H9 (cell line): ENCODE results near the gene WNT9A. TPM values are rescaled to one million over a fixed set of nuclear protein-coding genes. Genes with fewer than 3 reads are reported as not detected.

ENCODE experiments used
- DNase-seq: peaks from one replicate; pipeline ENCODE4 v3.0.0-alpha.2; 2017
- H2AFZ ChIP-seq: one replicate; pipeline ENCODE4 v1.6.1; 2013; ENCODE audit warnings: mild to moderate bottlenecking, low read length, control low read depth, moderate library complexity
- H2AK5ac ChIP-seq: 2 replicates; pipeline ENCODE4 v1.6.1; 2013; ENCODE audit warnings: low read length, control low read depth, mixed read lengths; ENCODE audit not compliant: insufficient read length
- H2BK120ac ChIP-seq: one replicate; pipeline ENCODE4 v1.6.1; 2013; ENCODE audit warnings: low read depth, mild to moderate bottlenecking, low read length, control low read depth, inconsistent platforms; ENCODE audit not compliant: poor library complexity, severe bottlenecking
- H2BK12ac ChIP-seq: 2 replicates; pipeline ENCODE4 v1.6.1; 2013; ENCODE audit warnings: low read length, control low read depth, mixed read lengths, low read depth; ENCODE audit not compliant: insufficient read length
- H2BK15ac ChIP-seq: 2 replicates; pipeline ENCODE4 v1.6.1; 2013; ENCODE audit warnings: low read depth, low read length, control low read depth
- H2BK20ac ChIP-seq: one replicate; pipeline ENCODE4 v1.6.1; 2013; ENCODE audit warnings: low read depth, mild to moderate bottlenecking, low read length, control low read depth, inconsistent platforms; ENCODE audit not compliant: poor library complexity, severe bottlenecking
- H2BK5ac ChIP-seq: 2 replicates; pipeline ENCODE4 v1.6.1; 2013; ENCODE audit warnings: low read length, control low read depth, mixed read lengths; ENCODE audit not compliant: insufficient read length
- H3K14ac ChIP-seq: 2 replicates; pipeline ENCODE4 v1.6.1; 2013; ENCODE audit warnings: low read length, control low read depth; ENCODE audit not compliant: insufficient read depth
- H3K18ac ChIP-seq: 2 replicates; pipeline ENCODE4 v1.6.1; 2013; ENCODE audit warnings: low read depth, mild to moderate bottlenecking, mixed read lengths, low read length, control low read depth; ENCODE audit not compliant: insufficient read length
- H3K23ac ChIP-seq: 2 replicates; pipeline ENCODE4 v1.6.1; 2013; ENCODE audit warnings: low read length, control low read depth, mixed read lengths, low read depth; ENCODE audit not compliant: insufficient read length
- H3K23me2 ChIP-seq: 2 replicates; pipeline ENCODE4 v1.6.1; 2013; ENCODE audit warnings: low read depth, mild to moderate bottlenecking, mixed read lengths, low read length, control low read depth; ENCODE audit not compliant: insufficient read length, poor library complexity, severe bottlenecking
- H3K27ac ChIP-seq: 2 replicates; pipeline ENCODE4 v1.5.1; 2013; ENCODE audit warnings: low read length, control low read depth, mixed read lengths, low read depth; ENCODE audit not compliant: insufficient read length
- H3K27me3 ChIP-seq: 2 replicates; pipeline ENCODE4 v1.6.1; 2013; ENCODE audit warnings: low read length, control low read depth, inconsistent platforms; ENCODE audit not compliant: insufficient read depth
- H3K4ac ChIP-seq: 2 replicates; pipeline ENCODE4 v1.6.1; 2013; ENCODE audit warnings: low read depth, mild to moderate bottlenecking, control low read depth, inconsistent platforms, low read length, moderate library complexity
- H3K4me1 ChIP-seq: 2 replicates; pipeline ENCODE4 v1.6.1; 2013; ENCODE audit warnings: low read length, control low read depth, inconsistent platforms; ENCODE audit not compliant: insufficient read depth
- H3K4me2 ChIP-seq: 2 replicates; pipeline ENCODE4 v1.6.1; 2013; ENCODE audit warnings: low read length, control low read depth, mixed read lengths; ENCODE audit not compliant: insufficient read length, insufficient read depth
- H3K56ac ChIP-seq: 2 replicates; pipeline ENCODE4 v1.6.1; 2013; ENCODE audit warnings: low read depth, mild to moderate bottlenecking, mixed read lengths, low read length, control low read depth; ENCODE audit not compliant: insufficient read length
- H3K79me1 ChIP-seq: 2 replicates; pipeline ENCODE4 v1.6.1; 2013; ENCODE audit warnings: low read depth, mild to moderate bottlenecking, moderate library complexity, low read length, control low read depth, inconsistent platforms; ENCODE audit not compliant: insufficient read depth, poor library complexity, severe bottlenecking
- H3K79me2 ChIP-seq: 2 replicates; pipeline ENCODE4 v1.6.1; 2013; ENCODE audit warnings: low read length, control low read depth, inconsistent platforms; ENCODE audit not compliant: insufficient read depth
- H3K9ac ChIP-seq: 2 replicates; pipeline ENCODE4 v1.6.1; 2013; ENCODE audit warnings: low read length, control low read depth, mixed read lengths; ENCODE audit not compliant: insufficient read length; ENCODE audit errors: extremely low read depth
- H3K9me3 ChIP-seq: one replicate; pipeline ENCODE4 v1.6.1; 2013; ENCODE audit warnings: low read depth, low read length, inconsistent platforms; ENCODE audit not compliant: control insufficient read depth
- H3T11ph ChIP-seq: one replicate; pipeline ENCODE4 v1.6.1; 2013; ENCODE audit warnings: mild to moderate bottlenecking, low read length, control low read depth, inconsistent platforms
- H4K20me1 ChIP-seq: one replicate; pipeline ENCODE4 v1.6.1; 2013; ENCODE audit not compliant: control insufficient read depth, insufficient read length, insufficient read depth
- H4K5ac ChIP-seq: 2 replicates; pipeline ENCODE4 v1.6.1; 2013; ENCODE audit warnings: low read depth, mild to moderate bottlenecking, mixed read lengths, low read length, control low read depth; ENCODE audit not compliant: insufficient read length
- H4K8ac ChIP-seq: replicated peaks from 2 replicates; pipeline ENCODE4 v1.6.1; 2013; ENCODE audit warnings: low read length, control low read depth, mixed read lengths, low read depth; ENCODE audit not compliant: insufficient read length
- H4K91ac ChIP-seq: 2 replicates; pipeline ENCODE4 v1.6.1; 2013; ENCODE audit warnings: low read depth, mild to moderate bottlenecking, moderate library complexity, mixed read lengths, low read length, control low read depth; ENCODE audit not compliant: insufficient read length
- H3K27ac Mint-ChIP-seq, 3 experiments: 2 replicates in 2 of 3; 3 replicates in 1 of 3; pipeline ENCODE4 v1.8.0; 2020 to 2021; ENCODE audit warnings: mixed read lengths in 3 of 3, mild to moderate bottlenecking in 1 of 3, moderate library complexity in 1 of 3
- H3K27me3 Mint-ChIP-seq: 2 replicates; pipeline ENCODE4 v1.8.0; 2021; ENCODE audit warnings: low read depth, mild to moderate bottlenecking, moderate library complexity, mixed read lengths
- H3K36me3 Mint-ChIP-seq, 3 experiments: 2 replicates in 2 of 3; 3 replicates in 1 of 3; pipeline ENCODE4 v1.8.0; 2020 to 2021; ENCODE audit warnings: low read depth in 3 of 3, mixed read lengths in 3 of 3; ENCODE audit not compliant: insufficient read depth in 1 of 3
- H3K4me1 Mint-ChIP-seq, 2 experiments: 2 replicates each; pipeline ENCODE4 v1.8.0; 2020; ENCODE audit warnings: mixed read lengths in 2 of 2
- H3K4me3 Mint-ChIP-seq, 2 experiments: 2 replicates in 1 of 2; 3 replicates in 1 of 2; pipeline ENCODE4 v1.8.0; 2020 to 2021; ENCODE audit warnings: mild to moderate bottlenecking in 2 of 2, mixed read lengths in 2 of 2, moderate library complexity in 1 of 2
- H3K9me3 Mint-ChIP-seq, 2 experiments: 2 replicates in 1 of 2; 3 replicates in 1 of 2; pipeline ENCODE4 v1.8.0; 2020; ENCODE audit warnings: mild to moderate bottlenecking in 2 of 2, mixed read lengths in 2 of 2, moderate library complexity in 1 of 2
- WGBS: extraction: QIAGEN DNeasy Blood & Tissue Kit; methylation state at CpG from one replicate; pipeline ENCODE4 v1.1.7; 2013; ENCODE audit warnings: missing lambda C conversion rate, low lambda C conversion rate, mixed read lengths; ENCODE audit not compliant: insufficient read length; ENCODE audit errors: extremely low coverage; 5-methylcytosine and 5-hydroxymethylcytosine counted together
- total RNA-seq: library from RNA; stranded (reverse); gene quantifications from 2 replicates; pipeline ENCODE4 v1.2.1, GENCODE V29; 2021
- TF ChIP-seq, protein P1 (sequence below): fragments of 200-600 bp; sonication (generic); conservative IDR thresholded peaks from 3 replicates; pipeline ENCODE4 v1.8.0; 2021; ENCODE audit warnings: antibody characterized with exemption, mild to moderate bottlenecking

WNT9A gene
- total RNA-seq, 1 experiment from 2014 or later: 0.77 TPM

DNA sequence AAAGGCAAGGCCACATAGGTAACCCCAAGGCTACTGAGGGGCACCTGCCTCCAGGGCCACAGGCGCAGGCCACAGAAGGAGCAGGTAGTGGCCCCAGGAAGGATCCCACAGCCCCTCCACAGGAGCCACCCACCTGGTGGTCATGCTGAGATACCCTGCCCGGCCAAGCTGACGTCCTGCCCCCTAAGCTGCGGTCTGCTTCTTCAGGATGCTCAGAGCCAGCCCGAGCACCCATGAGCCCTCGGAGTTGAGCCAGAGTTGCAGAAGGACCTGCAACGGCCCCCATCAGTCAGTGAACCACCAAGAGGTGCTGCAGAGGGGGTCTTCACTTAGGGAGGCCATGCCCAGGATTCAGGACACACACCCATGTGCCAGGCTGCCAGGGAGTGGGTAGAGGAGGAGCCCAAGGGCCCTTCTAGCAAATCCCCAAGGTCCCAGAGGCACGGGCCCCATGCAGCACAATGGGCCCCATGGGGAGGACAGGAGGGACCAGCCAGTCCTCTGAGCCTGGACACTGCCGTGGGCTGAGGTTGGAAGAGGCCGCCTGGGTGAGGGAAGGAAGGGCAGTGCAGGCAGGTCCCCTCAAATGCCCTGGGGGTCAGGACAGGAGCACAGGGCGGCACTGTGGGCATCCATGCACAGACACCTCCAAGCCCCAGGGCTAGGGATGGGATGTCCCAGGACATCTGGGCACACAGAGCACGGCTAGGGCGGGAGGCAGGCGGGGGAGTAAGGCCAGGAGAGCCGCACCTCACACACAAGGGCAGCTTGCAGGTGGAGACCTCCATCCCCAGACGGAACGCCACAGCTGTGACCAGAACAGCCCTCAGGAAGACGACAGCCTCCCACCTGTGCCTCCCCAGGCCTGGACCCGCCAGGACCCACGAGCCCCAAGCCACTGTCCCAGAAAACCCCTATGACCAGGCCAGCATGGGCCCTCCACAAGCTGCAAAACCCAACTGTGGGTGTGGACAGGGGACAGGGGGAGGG is 20.5 kb downstream of the WNT9A start:
- H3K4ac ChIP-seq: no peak overlapping the region
- H4K5ac ChIP-seq: no peak overlapping the region
- H4K91ac ChIP-seq: no peak overlapping the region
- H3K9ac ChIP-seq: no peak overlapping the region
- Mint-ChIP-seq H3K36me3 (no peaks in the 10 kb centered on the region), H3K27me3 (no peaks in the 10 kb centered on the region), H3K4me3 (no peak overlapping the region), H3K4me1 (peaks cover 7 to 21% of the 10 kb centered on the region in 2 experiments), H3K27ac (no peak overlapping the region), H3K9me3 (no peaks in the 10 kb centered on the region)
- no peak overlapping the region for H3K4me2 ChIP-seq
- H3K23ac ChIP-seq: no peak overlapping the region
- DNase-seq: no peak
- no peaks in the 10 kb centered on the region for H3K4me1 ChIP-seq
- H2AK5ac ChIP-seq: no peak overlapping the region
- H2BK5ac ChIP-seq: no peak overlapping the region
- peak overlapping the region; percentile 16; the same call in 1 of the 2 replicates for H3K14ac ChIP-seq
- no peak overlapping the region for H3K27ac ChIP-seq
- H3K79me1 ChIP-seq: no peaks in the 10 kb centered on the region
- H3K23me2 ChIP-seq: no peaks in the 10 kb centered on the region
- H2BK12ac ChIP-seq: no peak overlapping the region
- H2BK120ac ChIP-seq: no peak overlapping the region
- no peak overlapping the region for H2BK15ac ChIP-seq
- H2BK20ac ChIP-seq: no peak overlapping the region
- H3K79me2 ChIP-seq: no peaks in the 10 kb centered on the region
- no peaks in the 10 kb centered on the region for H3K27me3 ChIP-seq
- H4K8ac ChIP-seq: no peak overlapping the region
- H3T11ph ChIP-seq: no peak overlapping the region
- TF ChIP-seq, protein P1, sequence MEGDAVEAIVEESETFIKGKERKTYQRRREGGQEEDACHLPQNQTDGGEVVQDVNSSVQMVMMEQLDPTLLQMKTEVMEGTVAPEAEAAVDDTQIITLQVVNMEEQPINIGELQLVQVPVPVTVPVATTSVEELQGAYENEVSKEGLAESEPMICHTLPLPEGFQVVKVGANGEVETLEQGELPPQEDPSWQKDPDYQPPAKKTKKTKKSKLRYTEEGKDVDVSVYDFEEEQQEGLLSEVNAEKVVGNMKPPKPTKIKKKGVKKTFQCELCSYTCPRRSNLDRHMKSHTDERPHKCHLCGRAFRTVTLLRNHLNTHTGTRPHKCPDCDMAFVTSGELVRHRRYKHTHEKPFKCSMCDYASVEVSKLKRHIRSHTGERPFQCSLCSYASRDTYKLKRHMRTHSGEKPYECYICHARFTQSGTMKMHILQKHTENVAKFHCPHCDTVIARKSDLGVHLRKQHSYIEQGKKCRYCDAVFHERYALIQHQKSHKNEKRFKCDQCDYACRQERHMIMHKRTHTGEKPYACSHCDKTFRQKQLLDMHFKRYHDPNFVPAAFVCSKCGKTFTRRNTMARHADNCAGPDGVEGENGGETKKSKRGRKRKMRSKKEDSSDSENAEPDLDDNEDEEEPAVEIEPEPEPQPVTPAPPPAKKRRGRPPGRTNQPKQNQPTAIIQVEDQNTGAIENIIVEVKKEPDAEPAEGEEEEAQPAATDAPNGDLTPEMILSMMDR: no peak
- H3K56ac ChIP-seq: no peak overlapping the region
- WGBS: no CpG with 5 or more reads among the region's 20 CpGs
- no peaks in the 10 kb centered on the region for H4K20me1 ChIP-seq
- no peaks in the 10 kb centered on the region for H3K9me3 ChIP-seq
- H3K18ac ChIP-seq: no peak overlapping the region
- no peak overlapping the region for H2AFZ ChIP-seq
